SK-N-SH treated with all-trans-retinoic acid at 6 μM for 48 hours (cell line): Measurements from ENCODE around the gene MACROH2A2.

Experiments used
- ARNTL ChIP-seq: fragments of 450-650 bp; formaldehyde crosslinking; IDR thresholded peaks from 2 replicates; pipeline ENCODE4 v1.5.0; 2020; ENCODE audit warnings: low read depth, mild to moderate bottlenecking, moderate library complexity, borderline replicate concordance
- BACH2 ChIP-seq: fragments of 250-450 bp; sonication (Bioruptor Pico); IDR thresholded peaks from 2 replicates; pipeline ENCODE4 v1.9.0; 2021; ENCODE audit warnings: mild to moderate bottlenecking, borderline replicate concordance
- CREB5 ChIP-seq: fragments of 250-450 bp; sonication (Bioruptor Pico); IDR thresholded peaks from 2 replicates; pipeline ENCODE4 v1.5.1; 2020; ENCODE audit warnings: low read depth, mild to moderate bottlenecking, moderate library complexity
- CSDC2 ChIP-seq: fragments of 250-450 bp; sonication (Bioruptor Pico); IDR thresholded peaks from 2 replicates; pipeline ENCODE4 v1.5.0; 2020; ENCODE audit warnings: mild to moderate bottlenecking, moderate library complexity
- ESRRG ChIP-seq: fragments of 250-450 bp; sonication (Bioruptor Pico); IDR thresholded peaks from 2 replicates; pipeline ENCODE4 v1.6.1; 2021; ENCODE audit warnings: mild to moderate bottlenecking
- PATZ1 ChIP-seq: fragments of 250-450 bp; sonication (Bioruptor Pico); IDR thresholded peaks from 2 replicates; pipeline ENCODE4 v1.8.0; 2020; ENCODE audit warnings: mild to moderate bottlenecking, moderate library complexity, borderline replicate concordance
- RARB ChIP-seq: fragments of 250-450 bp; sonication (Bioruptor Pico); IDR thresholded peaks from 2 replicates; pipeline ENCODE4 v1.8.0; 2021; ENCODE audit warnings: mild to moderate bottlenecking, moderate library complexity
- SNAI2 ChIP-seq: fragments of 250-450 bp; sonication (Bioruptor Pico); IDR thresholded peaks from 2 replicates; pipeline ENCODE4 v1.5.0; 2020; ENCODE audit warnings: mild to moderate bottlenecking, moderate library complexity
- TOX ChIP-seq: fragments of 250-450 bp; sonication (Bioruptor Pico); IDR thresholded peaks from 2 replicates; pipeline ENCODE4 v1.8.0; 2021; ENCODE audit warnings: mild to moderate bottlenecking, moderate library complexity, borderline replicate concordance
- ZC3H10 ChIP-seq: fragments of 250-450 bp; sonication (Bioruptor Pico); IDR thresholded peaks from 2 replicates; pipeline ENCODE4 v1.5.1; 2021; ENCODE audit warnings: mild to moderate bottlenecking, moderate library complexity
- ZNF8 ChIP-seq: fragments of 450-650 bp; formaldehyde crosslinking; IDR thresholded peaks from 2 replicates; pipeline ENCODE4 v1.5.0; 2020; ENCODE audit warnings: mild to moderate bottlenecking, moderate library complexity
- TF ChIP-seq, protein P1 (sequence below): fragments of 250-450 bp; sonication (Bioruptor Pico); IDR thresholded peaks from 2 replicates; pipeline ENCODE4 v1.5.1; 2021; ENCODE audit warnings: mild to moderate bottlenecking, moderate library complexity

- TF ChIP-seq TOX (CRISPR knock-in tag) (no peak), RARB (CRISPR knock-in tag) (no peak), SNAI2 (CRISPR knock-in tag) (no peak), PATZ1 (CRISPR knock-in tag) (no peak), CSDC2 (CRISPR knock-in tag) (no peak), BACH2 (CRISPR knock-in tag) (no peak), CREB5 (CRISPR knock-in tag) (no peak), ESRRG (CRISPR knock-in tag) (no peak), ARNTL (CRISPR knock-in tag) (no peak), ZNF8 (CRISPR knock-in tag) (no peak), ZC3H10 (CRISPR knock-in tag) (no peak)
- TF ChIP-seq, protein P1, sequence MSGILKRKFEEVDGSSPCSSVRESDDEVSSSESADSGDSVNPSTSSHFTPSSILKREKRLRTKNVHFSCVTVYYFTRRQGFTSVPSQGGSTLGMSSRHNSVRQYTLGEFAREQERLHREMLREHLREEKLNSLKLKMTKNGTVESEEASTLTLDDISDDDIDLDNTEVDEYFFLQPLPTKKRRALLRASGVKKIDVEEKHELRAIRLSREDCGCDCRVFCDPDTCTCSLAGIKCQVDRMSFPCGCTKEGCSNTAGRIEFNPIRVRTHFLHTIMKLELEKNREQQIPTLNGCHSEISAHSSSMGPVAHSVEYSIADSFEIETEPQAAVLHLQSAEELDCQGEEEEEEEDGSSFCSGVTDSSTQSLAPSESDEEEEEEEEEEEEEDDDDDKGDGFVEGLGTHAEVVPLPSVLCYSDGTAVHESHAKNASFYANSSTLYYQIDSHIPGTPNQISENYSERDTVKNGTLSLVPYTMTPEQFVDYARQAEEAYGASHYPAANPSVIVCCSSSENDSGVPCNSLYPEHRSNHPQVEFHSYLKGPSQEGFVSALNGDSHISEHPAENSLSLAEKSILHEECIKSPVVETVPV (CRISPR knock-in tag), result no peak
Measured at GRCh38 chr10:70070834-70071233, 18.2 kb downstream of the MACROH2A2 start.
